NCI-H1048 (cell line): ENCODE results near the gene TOM1L1.

Source experiments
- DNase-seq: peaks from one replicate; lab custom pipeline; 2025; lab: John Stamatoyannopoulos, UW

Gene TOM1L1

DNA sequence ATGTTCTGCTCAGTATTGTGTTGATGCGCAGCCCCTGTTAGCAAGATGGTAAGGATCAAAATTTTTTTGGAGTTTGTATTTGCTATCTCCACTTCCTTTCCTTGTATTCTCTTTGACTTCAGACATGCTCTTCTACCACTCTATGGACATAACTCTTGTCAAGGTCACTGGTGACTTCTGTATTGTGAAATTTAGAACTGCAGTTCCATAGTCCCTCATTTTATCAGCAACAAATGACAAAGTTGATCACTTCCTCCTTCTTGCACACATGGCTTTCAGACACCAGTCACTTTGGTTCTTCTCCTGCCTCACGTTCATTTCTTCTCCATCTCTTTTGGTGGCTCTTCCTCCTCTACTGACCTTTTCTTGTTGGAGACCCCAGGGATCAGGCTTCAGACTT lies 46.7 kb downstream of the TOM1L1 start:
- DNase-seq = no peak

DNA sequence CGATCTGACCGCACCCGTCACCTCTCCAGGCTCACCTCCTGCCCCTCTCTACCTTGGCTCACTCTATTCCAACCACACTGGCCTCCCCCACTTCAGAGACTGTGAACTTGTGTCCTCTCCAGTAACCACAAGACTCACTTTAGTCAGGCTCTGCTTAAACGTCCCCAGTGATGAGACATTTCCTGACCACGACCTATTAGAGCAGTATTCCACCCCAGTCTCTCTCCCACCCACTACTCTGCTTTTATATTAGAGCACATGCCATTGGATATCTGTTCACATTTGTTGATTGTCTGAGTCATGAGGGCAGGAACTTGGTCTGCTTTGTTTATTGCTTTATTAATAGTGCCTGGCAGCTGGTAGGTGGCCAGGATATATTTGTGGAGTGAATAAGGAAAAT lies 47.7 kb downstream of the TOM1L1 start:
- DNase-seq = no peak

GRCh38 chr17:54950116-54950515 lies 49.5 kb downstream of the TOM1L1 start:
- DNase-seq = no peak

DNA sequence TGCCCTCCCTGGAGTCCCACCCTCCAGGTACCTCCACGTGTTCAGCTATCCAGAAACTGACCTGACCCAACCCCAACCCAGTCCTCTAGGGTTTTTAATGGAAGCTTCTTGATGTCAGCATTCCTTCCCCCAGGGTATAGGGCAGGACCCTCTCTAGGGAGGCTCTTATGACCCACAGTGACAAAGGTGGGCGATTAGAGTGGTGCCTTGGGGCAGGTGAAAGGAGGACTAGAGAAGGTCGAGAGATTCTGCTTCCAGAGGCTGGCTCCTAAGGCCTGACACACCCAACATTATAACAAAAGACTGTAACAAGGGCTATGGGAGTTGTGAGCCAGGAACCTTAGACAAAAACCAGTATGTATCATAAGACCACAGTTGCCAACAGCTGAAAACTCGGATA lies 50.6 kb downstream of the TOM1L1 start:
- DNase-seq = no peak

DNA sequence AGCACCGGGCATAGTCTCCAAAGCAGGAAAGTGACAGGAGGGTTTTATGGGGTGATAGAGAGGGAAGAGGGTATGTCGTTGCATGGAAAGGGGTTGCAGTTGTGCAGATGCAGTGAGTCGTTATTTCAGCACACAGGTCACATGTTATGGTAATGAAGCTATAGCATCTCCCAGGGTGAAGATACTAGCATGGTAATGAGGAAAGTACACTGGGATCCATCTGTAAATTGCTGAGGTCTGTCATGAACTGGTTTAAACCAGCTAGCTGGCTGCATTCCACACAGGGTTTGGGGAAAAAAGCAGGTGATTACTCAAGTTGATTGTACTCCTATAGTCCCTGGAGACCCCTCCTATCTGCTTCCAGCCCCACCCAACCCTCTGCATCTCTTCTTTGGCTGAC lies 56.1 kb downstream of the TOM1L1 start:
- no peak for DNase-seq

- DNase-seq = no peak
These were observed 67.1 kb downstream of the TOM1L1 start for GRCh38 chr17:54967621-54968261.

- DNase-seq = peak; percentile 76
These were observed 67.8 kb downstream of the TOM1L1 start, which contains the start of the genes COX11 and STXBP4 for GRCh38 chr17:54968262-54968987. TSS of gene COX11 (minus strand) at chr17:54968654. CDS start at chr17:54968646, 8 bp downstream. TSS of gene STXBP4 (plus strand) at chr17:54968765. CDS start at chr17:54986220, 17,455 bp downstream.

DNA sequence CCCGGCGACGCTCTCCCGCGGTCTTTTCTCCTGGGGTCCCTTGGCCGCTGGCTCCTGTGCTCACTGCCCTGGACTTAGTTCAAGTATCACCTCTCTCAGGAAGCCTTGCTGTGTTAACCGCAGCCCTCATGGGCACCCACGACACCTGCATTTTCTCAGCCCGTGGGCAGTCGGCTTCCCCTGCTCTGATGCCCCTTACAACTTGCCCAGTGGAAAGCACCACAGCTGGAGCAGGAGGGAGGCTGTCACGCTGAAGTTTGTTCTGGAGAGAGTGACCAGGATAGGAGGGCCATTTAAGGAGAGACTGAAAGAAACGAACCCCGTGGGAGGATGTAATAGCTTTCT lies 68.3 kb downstream of the TOM1L1 start:
- DNase-seq = no peak

DNA sequence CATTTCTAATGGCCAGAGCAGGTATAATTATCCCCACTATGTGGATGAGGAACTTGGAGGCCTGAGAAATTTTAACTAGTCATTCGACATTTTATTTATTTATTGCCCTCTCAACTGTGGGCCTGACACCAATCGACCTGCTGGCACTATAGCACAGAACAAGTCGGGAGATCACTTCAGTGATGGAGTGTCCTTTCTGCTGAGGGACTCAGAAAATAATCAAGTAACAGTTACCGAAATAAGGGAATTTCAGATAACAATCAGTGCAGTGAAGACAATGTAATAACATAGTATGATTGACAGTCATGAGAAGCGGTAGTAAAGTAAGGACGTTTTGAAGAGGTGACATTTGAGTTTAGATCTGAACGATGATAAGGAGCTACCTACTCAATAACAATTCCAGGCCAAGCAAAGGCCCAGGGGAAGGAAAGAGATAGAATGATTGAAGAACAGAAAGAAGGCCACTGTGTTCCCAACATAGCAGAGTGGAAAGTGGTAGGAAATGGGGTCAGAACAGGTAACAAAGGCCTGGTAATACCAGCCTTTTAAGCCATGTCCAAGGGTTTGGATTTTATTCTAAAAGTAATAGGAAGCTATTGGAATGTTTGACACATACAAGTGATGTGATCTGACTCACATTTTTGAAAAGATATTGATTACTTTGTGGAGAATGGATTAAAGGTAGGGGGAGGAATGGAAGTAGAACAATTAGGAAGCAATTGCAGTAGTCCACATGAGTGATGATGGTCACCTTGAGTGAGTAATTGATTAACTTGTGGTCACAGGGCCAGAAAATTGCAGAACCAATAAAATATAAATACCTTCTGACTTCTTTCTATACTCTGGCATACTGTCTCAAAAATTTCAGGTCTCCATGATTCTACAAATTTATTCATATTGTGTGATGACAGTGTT lies 69.3 kb downstream of the TOM1L1 start:
- DNase-seq = no peak

DNA sequence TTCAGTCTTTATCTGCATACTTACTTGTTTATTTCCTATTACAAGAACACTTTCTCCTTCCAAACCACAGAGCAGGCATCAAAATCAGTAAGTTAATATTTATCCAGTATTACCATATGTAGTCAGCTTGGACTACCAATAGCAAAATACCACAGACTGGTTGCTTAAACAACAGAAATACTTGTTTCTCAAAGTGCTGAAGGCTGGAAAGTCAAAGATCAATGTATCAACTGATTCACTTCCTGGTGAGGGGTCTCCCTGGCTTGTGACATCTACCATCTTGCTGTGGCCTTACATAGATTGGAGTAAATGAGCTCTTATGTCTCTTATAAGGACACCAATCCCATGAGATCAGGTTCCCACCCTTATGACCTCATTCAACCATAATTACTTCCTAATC lies 70.5 kb downstream of the TOM1L1 start:
- DNase-seq = no peak

- DNase-seq = no peak
These were observed 71.2 kb downstream of the TOM1L1 start for GRCh38 chr17:54971901-54972300.

DNA sequence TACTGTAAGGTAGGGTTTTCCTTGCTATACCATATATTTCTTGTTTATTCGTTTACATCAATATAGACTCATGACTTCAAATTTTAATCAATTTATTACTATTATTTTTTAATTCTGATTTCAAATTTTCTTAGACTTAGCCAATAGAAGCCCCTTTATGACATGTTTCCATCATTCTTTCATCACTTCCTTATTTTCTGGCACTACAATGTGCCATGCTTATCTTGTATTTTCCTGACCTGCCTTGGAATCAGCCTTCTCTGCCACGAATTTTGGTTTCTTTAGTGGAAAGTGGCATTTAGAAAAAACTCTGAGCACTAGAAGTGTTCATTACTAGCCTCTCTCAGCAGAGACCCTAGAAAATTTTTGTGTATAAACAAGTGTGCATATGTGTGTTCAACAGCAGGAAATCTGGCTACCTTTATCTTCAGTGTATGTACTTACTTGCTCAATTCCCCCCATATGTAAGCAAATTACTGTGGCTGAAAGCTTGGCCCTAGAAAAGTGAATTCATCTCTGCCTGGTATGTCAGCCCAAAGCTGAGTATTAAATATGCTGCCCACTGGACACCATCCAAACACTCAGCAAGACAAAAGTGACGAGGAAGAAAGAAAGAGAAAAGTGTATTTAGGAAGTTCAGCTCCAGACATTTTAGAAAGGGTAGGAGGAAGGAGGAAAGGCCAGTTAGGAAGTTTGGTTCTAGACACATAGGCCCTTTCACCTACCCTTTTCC lies 71.9 kb downstream of the TOM1L1 start:
- DNase-seq = no peak

GRCh38 chr17:54974759-54975158 lies 74.1 kb downstream of the TOM1L1 start:
- DNase-seq = no peak

DNA sequence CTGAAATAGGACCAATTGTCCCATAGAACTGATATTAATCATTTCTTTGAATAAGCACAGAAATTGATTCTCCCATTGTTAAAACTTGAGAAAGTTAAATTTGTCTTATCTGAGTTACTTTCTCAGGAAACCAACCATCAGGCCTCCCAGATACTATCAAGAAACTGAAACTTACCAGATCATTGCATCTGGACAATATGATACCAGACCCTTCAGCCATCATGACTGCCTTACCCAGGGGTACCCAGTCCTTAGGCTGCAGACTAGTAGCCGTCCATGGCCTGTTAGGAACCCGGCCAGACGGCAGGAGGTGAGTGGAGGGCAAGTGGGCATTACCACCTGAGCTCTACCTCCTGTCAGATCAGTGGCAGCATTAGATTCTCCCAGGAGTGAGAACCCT lies 75.7 kb downstream of the TOM1L1 start:
- DNase-seq = no peak

- DNase-seq = no peak
These were observed 77.1 kb downstream of the TOM1L1 start for GRCh38 chr17:54977744-54978143.

- DNase-seq = no peak
These were observed 79.0 kb downstream of the TOM1L1 start for GRCh38 chr17:54979657-54980056.

DNA sequence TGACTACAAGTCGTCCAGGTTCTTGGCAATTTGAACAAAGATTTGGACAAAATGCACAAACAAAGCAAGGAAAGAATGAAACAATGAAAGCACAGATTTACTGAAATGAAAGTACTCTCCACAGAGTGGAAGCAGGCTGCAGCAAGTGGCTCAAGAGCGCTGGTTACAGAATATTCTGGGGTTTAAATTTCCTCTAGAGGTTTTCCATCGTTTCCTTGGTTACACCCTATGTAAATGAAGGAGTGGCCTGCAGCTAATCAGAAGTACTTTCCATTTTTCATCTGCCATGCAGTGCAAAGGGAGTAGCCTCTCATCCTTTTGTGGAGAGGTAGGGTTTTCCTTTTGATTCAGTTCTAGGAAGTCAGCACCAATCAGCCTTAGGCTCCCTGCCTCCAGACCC lies 79.7 kb downstream of the TOM1L1 start:
- no peak for DNase-seq

DNA sequence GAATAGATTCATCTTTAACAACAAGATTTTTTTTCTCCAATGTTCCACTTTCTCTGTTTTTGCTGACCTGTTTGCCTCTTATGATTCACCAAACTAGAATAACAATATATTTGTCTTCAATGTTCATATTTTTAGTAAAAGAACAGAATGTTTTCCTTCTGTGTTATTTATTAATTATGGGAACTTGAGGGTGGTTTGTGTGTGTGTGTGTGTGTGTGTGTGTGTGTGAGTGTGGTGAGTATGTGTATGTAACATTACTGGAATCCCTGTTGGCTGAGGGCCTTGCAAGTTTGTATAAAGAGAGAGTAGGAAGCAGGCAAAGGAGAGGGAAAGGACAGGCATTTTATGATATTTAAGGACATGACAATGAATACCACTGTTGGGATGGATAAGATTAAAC lies 81.7 kb downstream of the TOM1L1 start:
- no peak for DNase-seq

- no peak for DNase-seq
These were observed 82.6 kb downstream of the TOM1L1 start for GRCh38 chr17:54983260-54983659.

DNA sequence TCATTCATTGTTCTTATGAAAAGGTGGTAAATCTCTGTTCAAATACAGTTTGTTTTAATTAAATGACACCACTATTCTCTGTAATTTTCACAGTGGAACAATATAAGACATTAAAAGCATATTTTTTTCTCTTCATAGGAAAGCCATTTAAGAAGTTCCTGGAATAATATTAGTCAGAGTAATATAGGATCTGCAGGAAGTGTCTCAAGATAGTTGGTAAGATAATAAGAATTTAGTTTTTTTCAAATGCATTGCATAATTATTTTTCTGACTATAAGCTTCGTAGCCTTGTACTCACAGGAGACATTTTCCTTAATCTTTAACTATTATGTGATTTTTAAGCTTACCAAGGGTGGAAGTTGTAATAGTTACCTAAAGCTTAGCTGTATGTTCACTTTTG lies 84.8 kb downstream of the TOM1L1 start:
- DNase-seq = no peak

- DNase-seq = no peak
These were observed 89.5 kb downstream of the TOM1L1 start for GRCh38 chr17:54990118-54990517.

- no peak for DNase-seq
These were observed 90.9 kb downstream of the TOM1L1 start for GRCh38 chr17:54991567-54991966.
